ENCODE data around the gene CCT5.

GRCh38 chr5:10228288-10228687 is 21.8 kb upstream of the CCT5 start:
- TF ChIP-seq SIN3A (IDR thresholded peaks at IDR 0.05; ENCODE audit: borderline replicate concordance, insufficient read depth, low read length): no peak
- no peak for TF ChIP-seq TAF1 (IDR thresholded peaks at IDR 0.05; ENCODE audit: borderline replicate concordance, insufficient read depth, low read length)
- TF ChIP-seq POLR2AphosphoS5 (IDR thresholded peaks at IDR 0.05; ENCODE audit: low read depth, low read length): no peak
